Large intestine (tissue), 3 donors: Measurements from ENCODE around the gene ABCC10. TPM values are rescaled to one million over a fixed set of nuclear protein-coding genes. Genes with fewer than 3 reads are reported as not detected.
"Not testable (repeated sequence)": the region's sequence is repeated elsewhere in the genome, so short reads cannot be mapped to it uniquely, and the experiment has no call there.

Source experiments
- DNase-seq, 2 donors: peaks; one replicate each; pipeline versions ENCODE4 v3.0.0 to v3.0.0-alpha.2; 2013
- H3K27ac ChIP-seq: one replicate; pipeline ENCODE4 v1.5.1; 2013; ENCODE audit warnings: low read length
- H3K27me3 ChIP-seq: 2 replicates; pipeline ENCODE4 v1.6.1; 2013; ENCODE audit warnings: low read length; ENCODE audit not compliant: control insufficient read depth, insufficient read depth
- H3K36me3 ChIP-seq: 2 replicates; pipeline ENCODE4 v1.6.1; 2013; ENCODE audit warnings: low read length; ENCODE audit not compliant: control insufficient read depth, insufficient read depth
- H3K4me1 ChIP-seq: one replicate; pipeline ENCODE4 v1.6.1; 2013; ENCODE audit warnings: low read length; ENCODE audit not compliant: control insufficient read depth, insufficient read depth
- H3K4me3 ChIP-seq: one replicate; pipeline ENCODE4 v1.5.1; 2013; ENCODE audit warnings: low read length
- H3K9me3 ChIP-seq: one replicate; pipeline ENCODE4 v1.6.1; 2013; ENCODE audit warnings: mild to moderate bottlenecking, low read depth, low read length, moderate library complexity; ENCODE audit not compliant: control insufficient read depth
- WGBS: methylation state at CpG from one replicate; pipeline ENCODE4 v1.1.5; 2013; ENCODE audit warnings: low lambda C conversion rate; ENCODE audit not compliant: insufficient coverage; 5-methylcytosine and 5-hydroxymethylcytosine counted together
- polyA plus RNA-seq: library from polyadenylated mRNA; unstranded; fragments of 120-200 nt; gene quantifications from one replicate; pipeline ENCODE4 v1.2.1, GENCODE V29; 2013

Gene ABCC10
- polyA plus RNA-seq, 1 donor, result 32.7 TPM

- peak in 1 of 2 donors; percentile 11 for DNase-seq
- H3K36me3 ChIP-seq, result no peaks in the 10 kb centered on the region
- H3K27me3 ChIP-seq, result no peaks in the 10 kb centered on the region
- peak overlapping the region; percentile 15 for H3K27ac ChIP-seq
- peak overlapping the region; percentile 21 for H3K4me3 ChIP-seq
- 60% methylated on average over 1 of the region's 13 CpGs for WGBS
- H3K9me3 ChIP-seq, result no peaks in the 10 kb centered on the region
- H3K4me1 ChIP-seq, result peaks cover 12% of the 10 kb centered on the region
Measured at GRCh38 chr6:43391440-43392031, 35.8 kb upstream of the ABCC10 start.

- no CpG with 5 or more reads among the region's 11 CpGs for WGBS
- not testable (repeated sequence) for DNase-seq
Measured at GRCh38 chr6:43393133-43393532, 34.2 kb upstream of the ABCC10 start.

DNA sequence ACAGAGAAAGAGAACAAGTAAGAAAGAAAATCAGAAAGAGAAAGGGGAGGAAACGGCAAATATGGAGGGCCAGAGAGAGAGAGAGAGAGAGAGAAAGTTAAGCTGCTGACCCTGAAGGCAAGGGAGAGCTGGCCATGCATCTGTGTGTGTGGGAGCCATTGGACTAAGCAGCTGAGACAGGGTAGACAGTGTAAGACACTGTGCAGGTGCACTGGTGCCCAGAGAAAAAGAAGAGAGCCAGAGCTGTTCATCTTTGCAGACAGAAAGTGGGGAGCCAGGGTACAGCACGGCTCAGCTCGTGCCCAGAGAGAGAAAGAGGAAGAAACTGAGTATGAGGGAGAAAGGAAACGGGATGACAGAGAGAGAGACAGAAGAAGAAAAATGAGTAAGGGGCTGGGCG, 33.7 kb upstream of the ABCC10 start:
- no CpG with 5 or more reads among the region's 5 CpGs for WGBS
- Histone ChIP-seq H3K27me3 (no peaks in the 10 kb centered on the region), H3K36me3 (no peaks in the 10 kb centered on the region), H3K4me3 (no peak overlapping the region), H3K27ac (no peak overlapping the region), H3K9me3 (no peaks in the 10 kb centered on the region), H3K4me1 (peaks cover 13% of the 10 kb centered on the region)
- DNase-seq, result no peak

More at GRCh38 chr6:43393133-43393532, 34.2 kb upstream of the ABCC10 start:
- not testable (repeated sequence) for H3K36me3 ChIP-seq, H3K27me3 ChIP-seq, H3K27ac ChIP-seq, H3K9me3 ChIP-seq, H3K4me3 ChIP-seq
- peaks cover 13% of the 10 kb centered on the region for H3K4me1 ChIP-seq

DNA sequence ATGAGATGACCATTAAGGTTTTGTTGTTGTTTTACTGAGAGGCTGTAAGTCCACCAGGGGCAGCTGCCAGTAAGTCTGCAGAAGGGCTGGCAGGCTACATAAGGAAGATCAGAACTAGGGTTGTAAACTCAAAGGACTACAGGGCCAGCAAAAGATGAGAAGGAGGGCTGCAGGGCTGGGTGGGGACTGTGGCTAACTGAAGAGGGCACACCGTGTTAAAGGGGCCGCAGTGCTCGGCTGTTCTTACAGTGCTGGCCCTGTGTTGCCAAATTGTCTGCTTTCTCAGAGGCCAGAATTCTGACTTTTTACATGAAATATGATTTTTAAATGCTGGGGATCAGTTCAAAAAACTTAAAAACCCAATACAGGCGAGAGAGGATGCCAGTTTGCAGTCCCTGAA, 32.4 kb upstream of the ABCC10 start:
- peaks cover 24% of the 10 kb centered on the region for H3K4me1 ChIP-seq
- H3K4me3 ChIP-seq, result no peak overlapping the region
- DNase-seq, result no peak
- H3K9me3 ChIP-seq, result no peaks in the 10 kb centered on the region
- no peaks in the 10 kb centered on the region for H3K27me3 ChIP-seq
- no peak overlapping the region for H3K27ac ChIP-seq
- WGBS, result no CpG with 5 or more reads among the region's 4 CpGs
- no peaks in the 10 kb centered on the region for H3K36me3 ChIP-seq

DNA sequence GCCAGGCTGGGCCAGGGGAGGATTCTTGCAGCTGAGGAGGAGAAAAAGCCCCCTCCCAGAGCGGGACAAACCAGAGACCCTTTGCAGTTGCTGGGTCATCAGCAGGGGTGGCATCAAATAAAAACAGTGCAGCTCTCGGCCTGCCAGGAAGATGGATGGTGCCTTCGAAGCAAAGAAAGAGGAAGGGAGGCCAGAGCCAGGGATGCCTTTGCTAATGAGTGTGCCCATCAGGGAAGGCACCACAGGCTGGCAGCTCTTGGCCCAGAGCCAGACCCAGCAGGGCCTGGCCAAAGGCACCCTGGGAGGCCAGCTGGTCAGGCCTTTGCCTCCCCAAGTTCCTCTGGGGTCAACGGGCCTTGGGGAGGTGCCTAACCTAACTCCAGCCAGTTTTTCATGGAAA, 31.6 kb upstream of the ABCC10 start:
- H3K27me3 ChIP-seq, result no peaks in the 10 kb centered on the region
- no peaks in the 10 kb centered on the region for H3K36me3 ChIP-seq
- no peak overlapping the region for H3K4me3 ChIP-seq
- H3K4me1 ChIP-seq, result peaks cover 26% of the 10 kb centered on the region
- no peak overlapping the region for H3K27ac ChIP-seq
- DNase-seq, result no peak
- no CpG with 5 or more reads among the region's 4 CpGs for WGBS
- H3K9me3 ChIP-seq, result no peaks in the 10 kb centered on the region

- H3K27me3 ChIP-seq, result no peaks in the 10 kb centered on the region
- no peak overlapping the region for H3K4me3 ChIP-seq
- 0% methylated on average over 1 of the region's 6 CpGs for WGBS
- no peaks in the 10 kb centered on the region for H3K36me3 ChIP-seq
- no peaks in the 10 kb centered on the region for H3K9me3 ChIP-seq
- peaks cover 21% of the 10 kb centered on the region for H3K4me1 ChIP-seq
- H3K27ac ChIP-seq, result no peak overlapping the region
- no peak for DNase-seq
Measured at GRCh38 chr6:43396408-43397149, 30.8 kb upstream of the ABCC10 start.

GRCh38 chr6:43399932-43400487, 27.3 kb upstream of the ABCC10 start:
- H3K9me3 ChIP-seq, result no peaks in the 10 kb centered on the region
- H3K27me3 ChIP-seq, result no peaks in the 10 kb centered on the region
- no peaks in the 10 kb centered on the region for H3K36me3 ChIP-seq
- DNase-seq, result no peak
- H3K4me3 ChIP-seq, result no peak overlapping the region
- H3K4me1 ChIP-seq, result peaks cover 21% of the 10 kb centered on the region
- WGBS, result 43% methylated on average over 1 of the region's 3 CpGs
- no peak overlapping the region for H3K27ac ChIP-seq

DNA sequence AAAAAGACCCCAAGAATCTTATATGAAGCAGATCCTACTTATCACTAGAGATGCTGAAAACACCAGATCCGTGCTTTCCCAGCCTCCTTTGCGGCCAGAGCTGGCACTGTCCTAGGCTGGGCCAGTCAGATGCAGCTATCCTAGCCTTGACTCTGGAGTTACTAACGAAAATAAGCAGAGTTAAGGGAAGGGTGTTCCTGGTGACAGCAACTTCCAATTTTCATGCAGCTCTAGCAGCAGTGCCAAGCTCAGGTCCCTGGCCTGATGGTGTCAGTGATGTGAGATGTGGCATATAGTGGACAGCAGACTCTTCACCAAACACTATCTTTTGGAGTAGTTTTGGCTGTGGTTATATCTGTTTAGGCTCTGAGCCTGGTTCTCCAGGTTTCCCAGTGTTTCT, 25.6 kb upstream of the ABCC10 start:
- H3K4me3 ChIP-seq, result no peak overlapping the region
- H3K27ac ChIP-seq, result no peak overlapping the region
- H3K4me1 ChIP-seq, result peaks cover 17% of the 10 kb centered on the region
- no peaks in the 10 kb centered on the region for H3K27me3 ChIP-seq
- no peaks in the 10 kb centered on the region for H3K9me3 ChIP-seq
- no CpG with 5 or more reads among the region's 3 CpGs for WGBS
- DNase-seq, result no peak
- no peaks in the 10 kb centered on the region for H3K36me3 ChIP-seq

GRCh38 chr6:43402820-43403219, 24.5 kb upstream of the ABCC10 start:
- WGBS, result no CpG with 5 or more reads among the region's 1 CpG

DNA sequence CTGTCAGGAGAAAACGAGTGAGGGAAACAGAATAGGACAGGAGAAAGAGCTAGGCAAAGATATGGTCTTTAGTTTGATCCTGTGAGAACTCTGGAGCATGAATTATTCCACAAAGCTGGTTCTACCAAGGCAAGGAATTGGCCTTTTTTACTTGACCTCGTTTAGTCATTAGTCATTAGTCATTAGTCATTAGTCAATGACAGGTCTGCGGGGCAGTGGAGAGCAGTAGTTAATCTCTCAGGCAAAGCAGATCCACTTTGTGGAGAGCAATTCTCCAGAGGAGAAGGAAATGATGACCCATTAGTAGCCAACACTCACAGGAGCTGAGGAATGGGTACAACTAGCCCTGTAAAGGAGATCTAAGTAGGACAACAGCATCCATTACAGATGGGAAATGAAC, 22.0 kb upstream of the ABCC10 start:
- peaks cover 4% of the 10 kb centered on the region for H3K4me1 ChIP-seq
- no peak overlapping the region for H3K4me3 ChIP-seq
- H3K27me3 ChIP-seq, result no peaks in the 10 kb centered on the region
- no peaks in the 10 kb centered on the region for H3K9me3 ChIP-seq
- 100% methylated on average over 1 of the region's 3 CpGs for WGBS
- H3K27ac ChIP-seq, result no peak overlapping the region
- H3K36me3 ChIP-seq, result no peaks in the 10 kb centered on the region
- no peak for DNase-seq

More at GRCh38 chr6:43402820-43403219, 24.5 kb upstream of the ABCC10 start:
- DNase-seq, result no peak
- H3K4me1 ChIP-seq, result peaks cover 17% of the 10 kb centered on the region
- no peaks in the 10 kb centered on the region for H3K36me3 ChIP-seq
- H3K27ac ChIP-seq, result no peak overlapping the region
- H3K9me3 ChIP-seq, result no peaks in the 10 kb centered on the region
- H3K4me3 ChIP-seq, result no peak overlapping the region
- no peaks in the 10 kb centered on the region for H3K27me3 ChIP-seq
